ENCODE measurements around the gene MMP23B. TPM values are rescaled to one million over a fixed set of nuclear protein-coding genes. Genes with fewer than 3 reads are reported as not detected.

The MMP23B gene
- total RNA-seq, 4 donors from 2014 or later: 10.0 to 97.3 (median 43.7) TPM

DNA sequence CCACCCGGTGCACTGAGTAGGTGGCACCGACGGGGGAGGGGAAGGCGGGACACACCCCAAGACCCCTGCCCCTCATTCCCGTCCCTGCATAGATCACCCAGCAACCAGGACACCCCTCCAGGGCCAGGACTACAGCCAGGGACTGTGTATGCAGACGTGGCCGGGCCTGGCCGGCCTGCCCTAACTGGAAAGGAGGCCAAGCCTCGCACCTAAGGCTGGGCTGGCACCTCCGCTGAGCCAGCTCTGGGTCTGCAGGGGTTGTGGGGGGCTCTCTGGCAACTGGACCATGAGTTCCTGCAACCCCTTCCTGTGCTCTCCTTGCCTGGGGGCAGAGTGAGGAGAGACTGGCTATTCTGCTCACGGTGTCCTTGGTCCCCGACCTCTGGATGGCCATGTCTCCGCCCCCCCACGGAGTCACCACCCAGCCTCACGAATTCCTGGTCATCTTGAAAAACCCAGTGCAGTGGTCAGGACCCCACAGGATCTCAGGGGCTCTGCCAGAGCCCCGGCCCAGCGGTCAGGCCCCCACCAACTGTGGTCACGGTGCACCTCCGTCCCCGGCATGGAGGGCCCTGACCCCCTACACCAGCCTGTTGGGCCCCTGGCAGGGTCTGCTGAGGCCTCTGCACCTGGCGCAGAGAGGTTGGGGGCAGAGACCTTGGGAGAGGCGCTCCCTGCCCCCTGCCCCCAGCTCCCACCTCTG, 31.0 kb upstream of the MMP23B start:
- Histone ChIP-seq H3K4me1 (peaks cover 0 to 4% of the 10 kb centered on the region in 2 donors), H3K9me3 (no peaks in the 10 kb centered on the region), H3K4me3 (no peak overlapping the region), H3K27ac (no peak overlapping the region), H3K27me3 (peaks cover 0 to 5% of the 10 kb centered on the region in 2 donors), H3K36me3 (no peaks in the 10 kb centered on the region)
- intact Hi-C loops (cut with DNase I; ENCODE audit: low total_unique reads): no loop called here
- no peak for DNase-seq
- TF ChIP-seq, protein P1, sequence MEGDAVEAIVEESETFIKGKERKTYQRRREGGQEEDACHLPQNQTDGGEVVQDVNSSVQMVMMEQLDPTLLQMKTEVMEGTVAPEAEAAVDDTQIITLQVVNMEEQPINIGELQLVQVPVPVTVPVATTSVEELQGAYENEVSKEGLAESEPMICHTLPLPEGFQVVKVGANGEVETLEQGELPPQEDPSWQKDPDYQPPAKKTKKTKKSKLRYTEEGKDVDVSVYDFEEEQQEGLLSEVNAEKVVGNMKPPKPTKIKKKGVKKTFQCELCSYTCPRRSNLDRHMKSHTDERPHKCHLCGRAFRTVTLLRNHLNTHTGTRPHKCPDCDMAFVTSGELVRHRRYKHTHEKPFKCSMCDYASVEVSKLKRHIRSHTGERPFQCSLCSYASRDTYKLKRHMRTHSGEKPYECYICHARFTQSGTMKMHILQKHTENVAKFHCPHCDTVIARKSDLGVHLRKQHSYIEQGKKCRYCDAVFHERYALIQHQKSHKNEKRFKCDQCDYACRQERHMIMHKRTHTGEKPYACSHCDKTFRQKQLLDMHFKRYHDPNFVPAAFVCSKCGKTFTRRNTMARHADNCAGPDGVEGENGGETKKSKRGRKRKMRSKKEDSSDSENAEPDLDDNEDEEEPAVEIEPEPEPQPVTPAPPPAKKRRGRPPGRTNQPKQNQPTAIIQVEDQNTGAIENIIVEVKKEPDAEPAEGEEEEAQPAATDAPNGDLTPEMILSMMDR (IDR thresholded peaks at IDR 0.05): no peak

DNA sequence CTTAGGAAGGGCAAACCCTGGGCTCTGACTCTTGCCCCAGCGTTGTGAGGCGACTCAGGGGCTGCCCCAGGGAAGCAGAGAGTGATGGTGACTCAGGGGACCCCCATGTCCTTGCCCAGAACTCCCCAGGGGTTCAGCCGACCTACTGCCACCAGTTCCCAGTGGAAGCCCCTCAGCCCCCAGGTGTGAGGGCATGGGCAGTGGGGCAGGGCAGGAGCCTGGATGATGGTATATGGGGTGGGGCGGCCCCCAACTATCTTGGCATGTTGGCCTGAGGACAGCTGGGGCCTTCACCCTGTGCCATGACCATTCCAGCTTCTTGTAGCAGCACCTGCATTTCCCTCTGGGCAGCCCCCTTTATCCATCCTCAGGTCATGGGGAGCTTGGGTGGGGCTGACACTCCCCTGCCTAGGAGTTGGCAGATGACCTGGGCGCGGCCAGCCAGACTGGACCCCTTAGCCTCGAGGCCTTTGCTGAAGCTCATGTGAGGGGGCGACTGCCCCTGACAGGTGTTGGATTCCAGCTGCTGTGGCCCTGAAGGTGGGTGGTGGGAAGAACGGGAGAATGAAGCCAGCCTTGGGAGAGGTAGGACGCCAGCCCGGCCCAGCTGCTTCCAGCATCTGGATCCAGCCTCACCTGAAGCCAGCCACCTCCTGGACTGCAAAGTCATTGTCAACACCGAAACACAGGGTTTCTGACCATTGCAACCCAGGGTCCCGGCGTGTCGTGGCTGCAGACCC, 30.2 kb upstream of the MMP23B start:
- H3K27me3 ChIP-seq: peaks cover 0 to 5% of the 10 kb centered on the region in 2 donors
- intact Hi-C loops (cut with DNase I; ENCODE audit: low total_unique reads): no loop called here
- H3K4me3 ChIP-seq: no peak overlapping the region
- no peak for DNase-seq
- TF ChIP-seq, protein P1 (IDR thresholded peaks at IDR 0.05): no peak
- no peak for TF ChIP-seq POLR2A (IDR thresholded peaks at IDR 0.05)
- H3K9me3 ChIP-seq: no peaks in the 10 kb centered on the region
- no peaks in the 10 kb centered on the region for H3K36me3 ChIP-seq
- H3K27ac ChIP-seq: no peak overlapping the region
- H3K4me1 ChIP-seq: peaks cover 0 to 4% of the 10 kb centered on the region in 2 donors

DNA sequence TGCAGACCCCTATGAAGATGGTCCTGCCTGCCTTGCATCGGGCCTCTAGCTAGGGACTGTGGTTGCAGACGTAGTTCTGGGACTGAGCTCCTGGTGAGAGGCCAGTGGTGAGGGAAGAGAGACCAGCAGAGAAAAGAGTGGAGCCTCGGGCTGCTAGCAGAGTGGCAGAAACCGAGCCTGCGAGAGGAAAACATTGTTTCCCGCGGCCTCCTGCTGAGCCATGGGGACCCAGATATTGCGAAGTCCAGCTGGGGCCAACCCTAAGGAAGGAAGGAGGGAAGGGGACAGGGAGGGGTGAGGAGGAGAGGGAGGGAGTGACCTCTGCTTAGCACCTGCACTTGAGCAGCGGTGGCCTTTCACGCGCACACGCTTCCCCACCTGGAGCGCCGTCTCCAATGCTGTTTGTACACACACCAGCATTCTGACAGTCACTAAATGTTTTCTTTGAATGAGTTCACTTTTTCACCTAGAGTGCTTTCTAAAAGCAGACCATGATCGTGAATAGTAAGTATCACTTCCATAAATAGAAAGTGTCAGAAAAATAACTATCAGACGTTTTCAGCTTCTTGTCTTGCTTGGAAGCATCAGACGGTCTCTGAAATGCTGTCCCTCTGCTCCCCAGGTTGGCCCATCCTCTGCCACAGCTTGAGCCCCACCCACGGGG, 29.5 kb upstream of the MMP23B start:
- no peak overlapping the region for H3K4me3 ChIP-seq
- H3K27me3 ChIP-seq: peaks cover 0 to 5% of the 10 kb centered on the region in 2 donors
- H3K4me1 ChIP-seq: peaks cover 0 to 4% of the 10 kb centered on the region in 2 donors
- no peak overlapping the region for H3K27ac ChIP-seq
- no peak for DNase-seq
- no peaks in the 10 kb centered on the region for H3K36me3 ChIP-seq
- intact Hi-C loops (cut with DNase I; ENCODE audit: low total_unique reads): no loop called here
- no peaks in the 10 kb centered on the region for H3K9me3 ChIP-seq
- TF ChIP-seq POLR2A (IDR thresholded peaks at IDR 0.05): no peak
- TF ChIP-seq, protein P1 (IDR thresholded peaks at IDR 0.05): no peak

GRCh38 chr1:1602968-1603506, 28.9 kb upstream of the MMP23B start:
- peaks cover 0 to 5% of the 10 kb centered on the region in 2 donors for H3K27me3 ChIP-seq
- TF ChIP-seq, protein P1 (IDR thresholded peaks at IDR 0.05): no peak
- TF ChIP-seq POLR2A (IDR thresholded peaks at IDR 0.05): no peak

More at GRCh38 chr1:1602968-1603506, 28.9 kb upstream of the MMP23B start:
- Histone ChIP-seq H3K4me3 (no peak overlapping the region), H3K27ac (no peak overlapping the region), H3K9me3 (no peaks in the 10 kb centered on the region), H3K36me3 (no peaks in the 10 kb centered on the region), H3K4me1 (peaks cover 0 to 4% of the 10 kb centered on the region in 2 donors)
- intact Hi-C loops (cut with DNase I; ENCODE audit: low total_unique reads): no loop called here
- DNase-seq: no peak

All from uterus (tissue), 4 donors.